ENCODE results near the gene DEFB129. TPM values are rescaled to one million over a fixed set of nuclear protein-coding genes. Genes with fewer than 3 reads are reported as not detected.

DEFB129 gene, protein sequence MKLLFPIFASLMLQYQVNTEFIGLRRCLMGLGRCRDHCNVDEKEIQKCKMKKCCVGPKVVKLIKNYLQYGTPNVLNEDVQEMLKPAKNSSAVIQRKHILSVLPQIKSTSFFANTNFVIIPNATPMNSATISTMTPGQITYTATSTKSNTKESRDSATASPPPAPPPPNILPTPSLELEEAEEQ
- total RNA-seq, result under 1 TPM in 1 of 2 donors, not detected in 1; 0.34 TPM

DNA sequence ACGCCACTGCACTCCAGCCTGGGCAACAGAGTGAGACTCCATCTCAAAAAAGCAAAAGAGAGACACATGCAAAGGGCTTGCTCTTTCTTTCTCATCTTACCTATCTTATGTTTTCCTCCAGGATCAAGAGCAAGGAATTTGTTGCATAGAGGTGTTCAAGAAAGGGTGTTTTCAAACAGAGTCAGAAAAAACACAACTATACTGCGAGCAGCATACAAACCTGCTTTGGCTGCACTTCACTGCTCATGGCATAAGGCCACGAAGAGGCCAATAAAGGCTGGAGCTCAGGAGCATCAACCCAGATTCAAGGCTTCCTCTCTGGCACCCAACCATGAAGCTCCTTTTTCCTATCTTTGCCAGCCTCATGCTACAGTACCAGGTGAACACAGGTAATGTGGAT, at the start of gene DEFB129:
TSS of gene DEFB129 (plus strand) at position 301 of the 400 bp plus-strand sequence. CDS start at position 332, 31 bp downstream.

DNA sequence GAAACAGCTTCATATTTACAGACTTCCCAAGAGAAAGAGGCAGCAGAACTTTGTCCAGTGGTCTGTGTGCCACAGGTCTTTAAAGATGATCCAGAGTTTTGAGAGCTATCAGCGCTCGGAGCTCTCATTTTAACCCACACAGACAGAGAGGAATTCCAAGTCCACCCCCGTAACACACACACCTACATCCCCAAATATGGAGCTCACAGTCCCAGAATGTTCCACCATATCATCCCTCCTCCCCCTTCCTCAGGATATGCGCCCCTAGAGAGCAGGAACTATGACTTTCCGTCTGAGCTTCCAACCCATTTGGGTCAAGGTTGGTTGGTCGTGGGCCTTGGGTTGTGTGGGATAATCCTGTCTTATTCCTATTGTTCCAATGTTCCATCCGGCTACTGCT, 37.4 kb upstream of the DEFB129 start, which contains the start of gene DEFB128:
TSS of gene DEFB128 (minus strand) at position 101 of the 400 bp plus-strand sequence. CDS start at position 13, 88 bp downstream.

DNA sequence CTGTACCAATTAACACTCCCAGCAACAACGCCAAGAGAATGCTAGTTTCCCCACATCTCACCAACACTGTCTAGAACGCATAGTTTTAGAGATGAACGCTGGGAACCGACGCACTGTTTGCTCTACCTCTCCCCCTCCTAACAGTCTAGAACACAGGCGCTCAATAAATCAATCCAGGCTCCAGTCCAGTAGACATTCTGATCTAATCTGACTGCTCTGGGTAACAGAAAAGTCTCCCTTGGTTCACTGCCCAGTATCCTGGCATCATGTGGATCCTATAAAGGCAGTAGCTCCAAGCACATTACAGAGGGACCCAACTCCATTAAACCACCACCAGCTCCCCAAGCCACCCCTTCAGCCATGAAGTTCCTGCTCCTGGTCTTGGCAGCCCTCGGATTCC, 30.4 kb downstream of the DEFB129 start, which contains the start of gene DEFB132:
TSS of gene DEFB132 (plus strand) at position 306 of the 400 bp plus-strand sequence. CDS start at position 361, 55 bp downstream.

Other genes with a start within 250 kb of the DEFB129 start
- gene DEFB125, start 139.6 kb upstream of the DEFB129 start, total RNA-seq, result not detected
- gene DEFB126, start 84.7 kb upstream of the DEFB129 start, total RNA-seq, result not detected
- not detected for gene DEFB127, start 69.8 kb upstream of the DEFB129 start, total RNA-seq
- gene DEFB128, start 37.5 kb upstream of the DEFB129 start, total RNA-seq, result not detected
- not detected for gene DEFB132, start 30.5 kb downstream of the DEFB129 start, total RNA-seq
- 1 to 10 TPM; 2.8 to 3.7 TPM for gene C20orf96, start 63.5 kb downstream of the DEFB129 start, total RNA-seq
- 10 to 100 TPM in 1 of 2 donors, 1 to 10 TPM in 1; 8.3 to 10.3 TPM for gene ZCCHC3, start 70.3 kb downstream of the DEFB129 start, total RNA-seq
- 1 to 10 TPM; 6.2 to 6.7 TPM for gene SOX12, start 98.3 kb downstream of the DEFB129 start, total RNA-seq
- gene NRSN2, start 119.9 kb downstream of the DEFB129 start, total RNA-seq, result 10 to 100 TPM; 69.9 to 98.6 TPM
- gene TRIB3, start 153.5 kb downstream of the DEFB129 start, total RNA-seq, result 10 to 100 TPM; 24.8 to 46.6 TPM
- gene RBCK1, start 181.0 kb downstream of the DEFB129 start, total RNA-seq, result 100 to 1,000 TPM in 1 of 2 donors, 10 to 100 TPM in 1; 98.2 to 102 TPM
- gene TBC1D20, start 235.3 kb downstream of the DEFB129 start, total RNA-seq, result 10 to 100 TPM; 47.3 to 55.1 TPM